ENCODE data around the gene AS3MT.
"Not testable (repeated sequence)": the region's sequence is repeated elsewhere in the genome, so short reads cannot be mapped to it uniquely, and the experiment has no call there.

Gene AS3MT

DNA sequence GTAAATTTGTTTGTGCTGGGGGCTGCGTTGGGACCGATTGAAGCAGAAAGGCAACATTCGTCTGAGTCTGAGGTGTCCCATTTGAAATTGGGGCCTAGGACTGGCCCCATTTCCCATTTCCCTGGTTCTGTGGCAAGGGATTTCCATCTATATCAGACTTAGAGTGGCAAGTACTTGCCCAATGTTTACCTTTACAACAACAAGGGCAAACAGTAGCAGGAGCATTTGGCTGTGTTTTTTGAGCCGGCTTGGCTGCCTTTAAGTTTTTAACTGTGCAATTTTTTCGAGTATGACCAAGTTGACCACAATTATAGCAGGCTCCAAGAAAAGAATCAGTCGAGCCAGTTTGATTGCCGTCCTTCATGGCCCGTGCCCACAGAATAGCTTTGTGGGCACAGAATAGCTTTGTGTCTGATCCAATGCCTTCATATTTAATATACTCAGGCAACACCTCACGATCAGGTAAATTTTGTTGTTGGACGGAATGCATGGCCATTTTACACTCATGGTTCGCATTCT, 27.4 kb upstream of the AS3MT start:
- no peak for DNase-seq (ENCODE audit: low read depth)
- no peak overlapping the region for H3K4me3 ChIP-seq (ENCODE audit: low read depth, low read length)
- TF ChIP-seq, protein P1, sequence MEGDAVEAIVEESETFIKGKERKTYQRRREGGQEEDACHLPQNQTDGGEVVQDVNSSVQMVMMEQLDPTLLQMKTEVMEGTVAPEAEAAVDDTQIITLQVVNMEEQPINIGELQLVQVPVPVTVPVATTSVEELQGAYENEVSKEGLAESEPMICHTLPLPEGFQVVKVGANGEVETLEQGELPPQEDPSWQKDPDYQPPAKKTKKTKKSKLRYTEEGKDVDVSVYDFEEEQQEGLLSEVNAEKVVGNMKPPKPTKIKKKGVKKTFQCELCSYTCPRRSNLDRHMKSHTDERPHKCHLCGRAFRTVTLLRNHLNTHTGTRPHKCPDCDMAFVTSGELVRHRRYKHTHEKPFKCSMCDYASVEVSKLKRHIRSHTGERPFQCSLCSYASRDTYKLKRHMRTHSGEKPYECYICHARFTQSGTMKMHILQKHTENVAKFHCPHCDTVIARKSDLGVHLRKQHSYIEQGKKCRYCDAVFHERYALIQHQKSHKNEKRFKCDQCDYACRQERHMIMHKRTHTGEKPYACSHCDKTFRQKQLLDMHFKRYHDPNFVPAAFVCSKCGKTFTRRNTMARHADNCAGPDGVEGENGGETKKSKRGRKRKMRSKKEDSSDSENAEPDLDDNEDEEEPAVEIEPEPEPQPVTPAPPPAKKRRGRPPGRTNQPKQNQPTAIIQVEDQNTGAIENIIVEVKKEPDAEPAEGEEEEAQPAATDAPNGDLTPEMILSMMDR (IDR thresholded peaks at IDR 0.05; ENCODE audit: insufficient read depth, low read depth, low read length, missing control alignments): no peak

DNA sequence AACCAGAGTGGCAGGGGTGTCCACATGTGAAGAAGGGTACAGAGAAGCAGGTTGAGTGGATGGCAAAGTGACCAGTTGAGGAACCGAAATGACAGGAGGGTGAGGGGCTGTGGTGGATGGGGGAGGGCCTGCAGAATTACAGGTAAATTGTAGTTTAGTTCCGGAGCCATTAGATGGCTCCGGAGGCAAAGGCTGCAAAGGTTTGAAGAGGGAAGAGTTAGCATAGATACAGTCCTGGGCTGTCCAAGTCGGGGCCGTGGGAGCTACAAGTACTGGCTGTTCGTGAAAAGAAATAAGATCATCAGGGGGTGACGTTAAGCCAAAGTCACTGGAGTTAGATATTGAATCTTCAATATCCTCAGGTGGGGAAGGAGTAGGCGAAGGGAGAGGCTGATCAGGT, 26.1 kb upstream of the AS3MT start:
- H3K4me3 ChIP-seq (ENCODE audit: low read depth, low read length); DNase-seq (ENCODE audit: low read depth): not testable (repeated sequence)

DNA sequence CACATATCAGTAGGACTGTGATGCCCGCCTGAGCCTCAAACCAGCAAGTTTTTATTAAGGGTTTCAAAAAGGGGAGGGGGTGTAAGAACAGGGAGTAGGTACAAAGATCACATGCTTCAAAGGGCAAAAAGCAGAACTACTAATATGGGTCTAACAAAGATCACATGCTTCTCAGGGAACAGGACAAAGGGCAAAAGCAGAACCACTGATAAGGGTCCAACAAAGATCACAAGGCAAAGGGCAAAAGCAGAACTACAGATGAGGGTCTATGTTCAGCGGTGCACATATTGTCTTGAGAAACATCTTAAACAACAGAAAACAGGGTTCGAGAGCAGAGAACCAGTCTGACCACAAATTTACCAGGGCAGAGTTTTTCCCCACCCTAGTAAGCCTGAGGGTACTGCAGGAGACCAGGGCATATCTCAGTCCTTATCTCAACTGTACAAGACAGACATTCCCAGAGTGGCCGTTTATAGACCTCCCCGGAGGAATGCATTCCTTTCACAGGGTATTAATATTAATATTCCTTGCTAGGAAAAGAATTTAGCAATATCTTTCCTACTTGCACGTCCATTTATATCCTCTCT, 25.0 kb upstream of the AS3MT start:
- DNase-seq (ENCODE audit: low read depth); H3K4me3 ChIP-seq (ENCODE audit: low read depth, low read length): not testable (repeated sequence)

DNA sequence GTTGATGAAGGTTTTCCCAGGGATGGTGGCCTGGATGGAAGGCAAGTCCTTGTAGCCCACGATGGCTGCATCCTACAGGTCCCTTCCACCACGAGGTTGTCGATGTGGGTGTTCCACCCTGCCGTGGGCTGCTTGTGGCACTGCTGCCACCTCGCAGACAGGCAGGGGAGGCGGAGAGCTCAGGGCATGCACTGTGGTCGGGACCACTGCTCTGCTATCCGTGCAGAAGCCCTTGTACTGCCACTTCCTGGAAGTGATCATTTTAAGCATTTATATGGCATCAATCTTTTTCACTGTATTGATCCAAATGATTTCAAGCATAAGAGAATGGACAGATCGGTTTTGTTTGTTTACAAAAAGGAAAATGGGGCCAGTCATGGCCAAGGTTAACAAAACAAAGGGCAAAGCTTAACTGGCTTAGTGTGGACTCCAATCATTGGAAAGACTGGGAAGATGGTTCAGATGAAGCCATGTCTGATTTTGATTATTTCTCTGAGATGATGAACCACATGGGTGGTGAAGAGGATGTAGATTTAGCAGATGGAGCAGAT, 23.8 kb upstream of the AS3MT start:
- no peak overlapping the region for H3K4me3 ChIP-seq (ENCODE audit: low read depth, low read length)
- no peak for DNase-seq (ENCODE audit: low read depth)
- TF ChIP-seq, protein P1 (IDR thresholded peaks at IDR 0.05; ENCODE audit: insufficient read depth, low read depth, low read length, missing control alignments): no peak

DNA sequence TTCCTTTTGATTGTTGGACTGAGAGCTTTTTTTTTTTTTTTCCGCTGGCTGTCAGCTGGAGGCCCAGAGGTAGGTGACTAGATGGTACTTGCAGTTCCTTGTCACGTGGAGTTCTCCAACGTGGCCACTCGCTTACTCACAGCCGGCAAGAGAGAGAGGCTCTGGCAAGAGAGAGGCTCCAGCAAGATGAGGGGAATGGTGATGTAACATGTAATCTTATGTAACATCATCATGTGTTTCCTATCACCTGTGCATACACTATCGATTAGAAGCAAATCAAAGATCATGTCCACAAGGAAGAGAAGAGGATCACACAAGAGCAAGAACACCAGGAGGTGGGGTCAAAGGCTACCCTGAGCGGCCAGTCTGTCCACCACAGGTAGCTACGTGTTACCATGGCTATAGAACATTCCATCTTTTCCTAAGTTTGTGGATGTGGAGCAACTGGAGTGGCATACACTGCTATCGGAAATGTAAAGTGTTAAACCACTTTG, 19.2 kb upstream of the AS3MT start:
- no peak overlapping the region for H3K4me3 ChIP-seq (ENCODE audit: low read depth, low read length)
- DNase-seq (ENCODE audit: low read depth): no peak
- TF ChIP-seq, protein P1 (IDR thresholded peaks at IDR 0.05; ENCODE audit: insufficient read depth, low read depth, low read length, missing control alignments): no peak

DNA sequence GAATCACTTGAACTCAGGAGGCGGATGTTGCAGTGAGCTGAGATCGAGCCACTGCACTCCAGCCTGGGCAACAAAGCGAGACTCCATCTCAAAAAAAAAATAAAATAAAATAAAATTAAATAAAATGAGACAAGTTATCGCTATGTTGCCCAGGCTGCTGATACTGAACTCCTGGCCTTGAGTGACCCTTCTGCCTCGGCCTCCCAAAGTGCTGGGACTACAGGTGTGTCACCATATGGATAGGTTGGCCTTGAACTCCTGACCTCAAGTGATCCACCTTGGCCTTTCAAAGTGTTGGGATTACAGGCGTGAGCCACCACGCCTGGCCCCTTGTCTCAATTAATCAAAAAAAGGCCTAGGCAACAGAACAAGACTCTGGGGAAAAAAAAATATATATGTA, 16.0 kb upstream of the AS3MT start:
- not testable (repeated sequence) for DNase-seq (ENCODE audit: low read depth); H3K4me3 ChIP-seq (ENCODE audit: low read depth, low read length)

DNA sequence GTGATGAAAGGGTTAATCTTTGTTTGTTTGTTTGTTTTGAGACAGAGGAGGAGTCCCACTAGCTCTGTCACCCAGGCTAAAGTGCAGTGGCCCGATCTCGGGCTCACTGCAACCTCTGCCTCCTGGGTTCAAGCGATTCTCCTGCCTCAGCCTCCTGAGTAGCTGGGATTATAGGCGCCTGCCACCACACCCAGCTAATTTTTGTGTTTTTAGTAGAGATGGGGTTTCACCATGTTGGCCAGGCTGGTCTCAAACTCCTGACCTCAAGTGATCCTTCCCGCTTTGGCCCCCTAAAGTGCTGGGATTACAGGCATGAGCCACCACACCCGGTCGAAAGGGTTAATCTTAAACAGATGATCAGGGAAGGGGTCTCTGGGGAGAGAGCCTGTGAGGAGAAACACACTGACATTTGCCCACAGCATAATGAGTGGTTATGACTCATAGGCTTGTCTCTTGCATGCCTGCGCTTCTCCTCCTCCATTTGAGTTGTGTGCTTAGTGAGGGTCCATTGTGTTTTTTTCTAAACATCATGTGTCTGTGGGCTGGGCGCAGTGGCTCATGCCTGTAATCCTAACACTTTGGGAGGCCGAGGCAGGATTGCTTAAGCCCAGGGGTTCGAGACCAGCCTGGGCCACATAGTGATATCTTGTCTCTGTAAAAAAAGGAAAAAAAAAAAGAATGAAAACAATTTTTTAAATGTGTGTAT, 13.4 kb upstream of the AS3MT start:
- DNase-seq (ENCODE audit: low read depth); H3K4me3 ChIP-seq (ENCODE audit: low read depth, low read length): not testable (repeated sequence)

DNA sequence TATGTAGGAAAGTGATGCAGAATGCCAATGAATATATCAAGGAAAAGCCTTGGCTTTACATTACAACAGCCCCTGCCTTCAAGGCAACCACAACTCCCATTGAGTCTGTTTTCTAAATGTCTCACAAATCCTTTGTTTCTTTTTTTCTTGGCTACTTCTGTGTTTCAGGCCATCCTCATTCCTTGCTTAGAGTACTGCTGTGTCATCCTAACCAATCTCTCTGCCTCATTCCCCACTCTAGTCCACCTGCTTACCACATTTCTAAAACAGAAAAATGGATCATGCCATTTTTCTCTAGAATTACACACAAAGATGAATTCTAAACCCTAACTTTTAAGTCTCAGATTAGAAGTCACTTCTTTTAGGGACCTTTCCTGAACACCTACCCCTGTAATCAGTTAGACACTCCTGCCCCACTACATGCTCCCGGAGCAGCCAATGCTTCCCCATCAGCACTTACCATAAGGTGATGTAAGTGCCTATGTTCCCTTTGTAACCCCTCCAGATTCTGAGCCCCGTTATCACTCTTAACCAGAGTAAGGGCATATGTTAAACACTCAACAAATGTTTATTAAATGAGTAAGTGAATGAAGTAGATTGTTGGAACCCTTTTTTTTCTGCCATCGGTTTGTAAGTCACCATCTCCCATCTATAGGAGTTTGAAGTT, 12.4 kb upstream of the AS3MT start:
- H3K4me3 ChIP-seq (ENCODE audit: low read depth, low read length): no peak overlapping the region
- TF ChIP-seq, protein P1 (IDR thresholded peaks at IDR 0.05; ENCODE audit: insufficient read depth, low read depth, low read length, missing control alignments): no peak
- DNase-seq (ENCODE audit: low read depth): no peak
